Measurements from ENCODE around the gene PCDHA5. TPM values are rescaled to one million over a fixed set of nuclear protein-coding genes. Genes with fewer than 3 reads are reported as not detected.
"Not testable (repeated sequence)": the region's sequence is repeated elsewhere in the genome, so short reads cannot be mapped to it uniquely, and the experiment has no call there.

Gene PCDHA5
- total RNA-seq, 4 donors from 2014 or later = 0.61 to 2.3 (median 0.69) TPM; not detected in 1

DNA sequence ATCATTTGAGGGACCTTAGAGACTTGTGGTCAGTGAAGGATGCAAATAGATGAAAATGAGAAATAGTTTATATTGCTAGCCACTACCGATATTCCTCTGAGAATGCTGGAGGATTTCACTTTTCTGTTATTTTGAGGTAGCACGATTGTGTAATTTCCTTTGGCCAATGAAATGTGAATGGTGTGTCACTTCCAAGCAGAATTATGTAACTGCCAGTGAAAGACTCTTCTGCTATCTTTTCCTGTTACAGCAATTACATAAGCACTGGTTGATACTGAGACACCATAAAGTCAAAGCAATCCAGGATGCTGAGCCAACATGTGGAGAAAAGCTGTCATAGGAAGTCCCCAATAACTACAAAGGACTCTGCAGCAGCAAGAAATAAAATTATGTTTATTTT lies 30.3 kb upstream of the PCDHA5 start:
- H3K4me3 ChIP-seq = no peak overlapping the region
- no peak for DNase-seq
- no peaks in the 10 kb centered on the region for H3K27me3 ChIP-seq
- TF ChIP-seq, protein P1, sequence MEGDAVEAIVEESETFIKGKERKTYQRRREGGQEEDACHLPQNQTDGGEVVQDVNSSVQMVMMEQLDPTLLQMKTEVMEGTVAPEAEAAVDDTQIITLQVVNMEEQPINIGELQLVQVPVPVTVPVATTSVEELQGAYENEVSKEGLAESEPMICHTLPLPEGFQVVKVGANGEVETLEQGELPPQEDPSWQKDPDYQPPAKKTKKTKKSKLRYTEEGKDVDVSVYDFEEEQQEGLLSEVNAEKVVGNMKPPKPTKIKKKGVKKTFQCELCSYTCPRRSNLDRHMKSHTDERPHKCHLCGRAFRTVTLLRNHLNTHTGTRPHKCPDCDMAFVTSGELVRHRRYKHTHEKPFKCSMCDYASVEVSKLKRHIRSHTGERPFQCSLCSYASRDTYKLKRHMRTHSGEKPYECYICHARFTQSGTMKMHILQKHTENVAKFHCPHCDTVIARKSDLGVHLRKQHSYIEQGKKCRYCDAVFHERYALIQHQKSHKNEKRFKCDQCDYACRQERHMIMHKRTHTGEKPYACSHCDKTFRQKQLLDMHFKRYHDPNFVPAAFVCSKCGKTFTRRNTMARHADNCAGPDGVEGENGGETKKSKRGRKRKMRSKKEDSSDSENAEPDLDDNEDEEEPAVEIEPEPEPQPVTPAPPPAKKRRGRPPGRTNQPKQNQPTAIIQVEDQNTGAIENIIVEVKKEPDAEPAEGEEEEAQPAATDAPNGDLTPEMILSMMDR (IDR thresholded peaks at IDR 0.05) = no peak
- H3K9me3 ChIP-seq = peaks cover 0 to 23% of the 10 kb centered on the region in 2 donors
- no peaks in the 10 kb centered on the region for H3K36me3 ChIP-seq
- no peaks in the 10 kb centered on the region for H3K4me1 ChIP-seq
- intact Hi-C loops (cut with DNase I; ENCODE audit: low total_unique reads) = no loop called here
- no peak overlapping the region for H3K27ac ChIP-seq

DNA sequence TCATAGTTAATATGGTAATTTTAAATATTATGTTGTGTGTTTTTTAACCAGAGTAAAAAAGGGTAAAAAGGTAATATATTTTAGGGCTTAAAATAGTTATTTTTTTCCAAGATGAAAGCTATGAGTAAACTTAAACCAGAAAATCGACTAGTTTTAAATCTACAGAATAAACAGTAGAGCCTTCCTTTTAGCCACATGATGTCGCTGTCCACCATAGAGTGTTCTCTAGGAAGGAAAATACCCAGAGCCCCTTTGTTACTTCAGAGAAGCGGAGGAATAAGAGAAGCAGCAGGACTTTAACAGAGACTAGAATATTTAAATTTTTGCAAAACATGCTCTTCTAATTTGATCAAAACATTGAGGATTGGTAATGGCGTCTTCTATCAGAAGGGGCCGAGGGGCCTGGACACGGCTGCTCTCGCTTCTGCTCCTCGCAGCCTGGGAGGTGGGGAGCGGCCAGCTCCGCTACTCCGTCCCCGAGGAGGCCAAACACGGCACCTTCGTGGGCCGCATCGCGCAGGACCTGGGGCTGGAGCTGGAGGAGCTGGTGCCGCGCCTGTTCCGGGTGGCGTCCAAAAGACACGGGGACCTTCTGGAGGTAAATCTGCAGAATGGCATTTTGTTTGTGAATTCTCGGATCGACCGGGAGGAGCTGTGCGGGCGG lies 26.7 kb upstream of the PCDHA5 start, which contains the start of gene PCDHA2:
TSS of gene PCDHA2 (plus strand) at position 258 of the 664 bp plus-strand sequence.
- Histone ChIP-seq H3K9me3 (peaks cover 0 to 7% of the 10 kb centered on the region in 2 donors), H3K4me1 (no peaks in the 10 kb centered on the region), H3K4me3 (peak within 1 kb of the TSS in 1 of 2 donors; percentile 23), H3K27ac (peak within 1 kb of the TSS in 1 of 2 donors; percentile 29), H3K36me3 (no peaks in the 10 kb centered on the region), H3K27me3 (no peaks in the 10 kb centered on the region)
- TF ChIP-seq, protein P1 (IDR thresholded peaks at IDR 0.05) = peak in 3 of 4 experiments; percentile 16 to 32 (median 21)
- TF ChIP-seq POLR2A (IDR thresholded peaks at IDR 0.05) = no peak
- intact Hi-C loops (cut with DNase I; ENCODE audit: low total_unique reads) = no loop called here
- no peak for DNase-seq

DNA sequence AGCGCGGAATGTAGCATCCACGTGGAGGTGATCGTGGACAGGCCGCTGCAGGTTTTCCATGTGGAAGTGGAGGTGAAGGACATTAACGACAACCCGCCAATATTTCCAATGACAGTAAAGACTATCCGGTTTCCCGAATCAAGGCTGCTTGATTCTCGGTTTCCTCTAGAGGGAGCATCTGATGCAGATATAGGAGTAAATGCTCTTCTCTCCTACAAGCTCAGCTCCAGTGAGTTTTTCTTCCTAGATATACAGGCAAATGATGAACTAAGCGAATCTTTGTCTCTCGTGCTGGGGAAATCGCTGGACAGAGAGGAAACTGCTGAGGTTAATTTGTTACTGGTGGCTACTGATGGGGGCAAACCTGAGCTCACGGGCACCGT lies 26.2 kb upstream of the PCDHA5 start:
- Histone ChIP-seq H3K4me1 (no peaks in the 10 kb centered on the region), H3K4me3 (peak overlapping the region in 1 of 2 donors; percentile 23), H3K27ac (no peak overlapping the region), H3K9me3 (peaks cover 0 to 7% of the 10 kb centered on the region in 2 donors), H3K27me3 (no peaks in the 10 kb centered on the region), H3K36me3 (no peaks in the 10 kb centered on the region)
- no peak for DNase-seq
- TF ChIP-seq POLR2A (IDR thresholded peaks at IDR 0.05) = no peak
- TF ChIP-seq, protein P1 (IDR thresholded peaks at IDR 0.05) = peak in 1 of 4 experiments; percentile 4
- intact Hi-C loops (cut with DNase I; ENCODE audit: low total_unique reads) = no loop called here

DNA sequence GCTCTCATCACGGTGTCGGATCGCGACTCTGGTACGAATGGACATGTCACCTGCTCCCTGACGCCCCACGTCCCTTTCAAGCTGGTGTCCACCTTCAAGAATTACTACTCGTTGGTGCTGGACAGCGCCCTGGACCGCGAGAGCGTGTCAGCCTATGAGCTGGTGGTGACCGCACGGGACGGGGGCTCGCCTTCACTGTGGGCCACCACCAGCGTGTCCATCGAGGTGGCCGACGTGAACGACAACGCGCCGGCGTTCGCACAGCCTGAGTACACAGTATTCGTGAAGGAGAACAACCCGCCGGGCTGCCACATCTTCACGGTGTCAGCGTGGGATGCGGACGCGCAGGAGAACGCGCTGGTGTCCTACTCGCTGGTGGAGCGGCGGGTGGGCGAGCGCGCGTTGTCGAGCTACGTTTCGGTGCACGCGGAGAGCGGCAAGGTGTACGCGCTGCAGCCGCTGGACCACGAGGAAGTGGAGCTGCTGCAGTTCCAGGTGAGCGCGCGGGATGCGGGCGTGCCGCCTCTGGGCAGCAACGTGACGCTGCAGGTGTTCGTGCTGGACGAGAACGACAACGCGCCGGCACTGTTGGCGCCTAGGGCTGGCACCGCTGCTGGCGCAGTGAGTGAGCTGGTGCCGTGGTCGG lies 25.2 kb upstream of the PCDHA5 start:
- H3K27ac ChIP-seq; DNase-seq; H3K4me3 ChIP-seq; H3K9me3 ChIP-seq; H3K36me3 ChIP-seq; H3K4me1 ChIP-seq; H3K27me3 ChIP-seq; intact Hi-C loops (cut with DNase I; ENCODE audit: low total_unique reads): not testable (repeated sequence)

DNA sequence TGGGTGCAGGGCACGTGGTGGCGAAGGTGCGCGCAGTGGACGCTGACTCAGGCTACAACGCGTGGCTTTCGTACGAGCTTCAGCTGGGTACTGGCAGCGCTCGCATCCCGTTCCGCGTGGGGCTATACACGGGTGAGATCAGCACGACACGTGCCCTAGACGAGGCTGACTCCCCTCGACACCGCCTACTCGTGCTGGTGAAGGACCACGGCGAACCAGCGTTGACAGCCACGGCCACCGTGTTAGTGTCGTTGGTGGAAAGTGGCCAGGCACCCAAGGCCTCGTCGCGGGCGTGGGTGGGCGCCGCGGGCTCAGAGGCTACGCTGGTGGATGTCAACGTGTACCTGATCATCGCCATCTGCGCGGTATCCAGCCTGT lies 24.7 kb upstream of the PCDHA5 start:
- no peak for DNase-seq
- Histone ChIP-seq H3K27ac (no peak overlapping the region), H3K4me3 (no peak overlapping the region), H3K36me3 (no peaks in the 10 kb centered on the region), H3K4me1 (no peaks in the 10 kb centered on the region), H3K9me3 (peaks cover 0 to 7% of the 10 kb centered on the region in 2 donors), H3K27me3 (no peaks in the 10 kb centered on the region)
- intact Hi-C loops (cut with DNase I; ENCODE audit: low total_unique reads) = no loop called here
- no peak for TF ChIP-seq POLR2A (IDR thresholded peaks at IDR 0.05)
- TF ChIP-seq, protein P1 (IDR thresholded peaks at IDR 0.05) = no peak
